Measurements from ENCODE around the gene RBCK1. TPM values are rescaled to one million over a fixed set of nuclear protein-coding genes. Genes with fewer than 3 reads are reported as not detected.

Gene RBCK1
- total RNA-seq, 2 experiments from 2014 or later: 122 to 130 TPM

DNA sequence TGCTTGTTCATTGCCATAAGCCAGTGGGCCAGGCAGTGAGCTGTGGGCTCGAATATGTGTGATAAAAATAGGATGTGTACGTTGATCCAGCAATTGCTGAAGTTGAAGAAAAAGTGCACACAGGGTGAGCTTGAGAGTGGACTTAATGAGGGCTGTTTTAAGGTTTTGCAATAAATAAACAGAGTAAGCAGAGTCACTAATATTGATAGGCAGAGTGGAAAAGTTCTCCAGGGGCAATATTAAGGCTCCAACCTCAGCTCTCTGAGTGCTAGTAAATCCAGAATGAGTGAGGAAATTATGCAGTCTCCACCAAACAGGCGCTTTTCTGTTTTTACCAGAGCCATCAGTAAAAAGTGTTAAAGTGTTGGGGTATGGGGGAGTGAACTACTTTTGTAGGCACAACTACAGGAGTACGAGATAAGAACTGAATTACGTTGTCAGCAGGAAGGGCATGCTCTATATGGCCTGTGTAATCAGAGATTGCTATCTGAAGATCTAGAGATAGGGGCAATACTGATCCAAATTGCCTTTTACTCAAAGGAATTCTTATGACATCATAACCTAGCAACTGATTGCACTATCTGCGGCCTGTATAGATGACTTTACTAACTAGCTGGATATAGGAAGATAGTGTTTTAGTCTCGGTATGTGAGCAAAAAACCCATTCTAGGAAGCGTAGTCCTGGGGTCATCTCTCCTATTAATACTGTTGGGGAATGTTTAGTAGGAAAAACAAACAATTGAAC, 61.8 kb downstream of the RBCK1 start:
- CTCF ChIA-PET: interaction anchor here (0.8 to 1.1 kb wide), 3 partner anchors 10 to 115 kb away, joined by 3 to 4 read pairs (median 3); no protein-coding TSS in a partner anchor
- ATAC-seq: no peak
- TF ChIP-seq, protein P1, sequence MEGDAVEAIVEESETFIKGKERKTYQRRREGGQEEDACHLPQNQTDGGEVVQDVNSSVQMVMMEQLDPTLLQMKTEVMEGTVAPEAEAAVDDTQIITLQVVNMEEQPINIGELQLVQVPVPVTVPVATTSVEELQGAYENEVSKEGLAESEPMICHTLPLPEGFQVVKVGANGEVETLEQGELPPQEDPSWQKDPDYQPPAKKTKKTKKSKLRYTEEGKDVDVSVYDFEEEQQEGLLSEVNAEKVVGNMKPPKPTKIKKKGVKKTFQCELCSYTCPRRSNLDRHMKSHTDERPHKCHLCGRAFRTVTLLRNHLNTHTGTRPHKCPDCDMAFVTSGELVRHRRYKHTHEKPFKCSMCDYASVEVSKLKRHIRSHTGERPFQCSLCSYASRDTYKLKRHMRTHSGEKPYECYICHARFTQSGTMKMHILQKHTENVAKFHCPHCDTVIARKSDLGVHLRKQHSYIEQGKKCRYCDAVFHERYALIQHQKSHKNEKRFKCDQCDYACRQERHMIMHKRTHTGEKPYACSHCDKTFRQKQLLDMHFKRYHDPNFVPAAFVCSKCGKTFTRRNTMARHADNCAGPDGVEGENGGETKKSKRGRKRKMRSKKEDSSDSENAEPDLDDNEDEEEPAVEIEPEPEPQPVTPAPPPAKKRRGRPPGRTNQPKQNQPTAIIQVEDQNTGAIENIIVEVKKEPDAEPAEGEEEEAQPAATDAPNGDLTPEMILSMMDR (IDR thresholded peaks at IDR 0.05): no peak
- Mint-ChIP-seq H3K4me3 (no peak overlapping the region), H3K9me3 (peaks cover 6% of the 10 kb centered on the region), H3K36me3 (ENCODE audit: low read depth) (peaks cover 3% of the 10 kb centered on the region), H3K27me3 (peaks cover 2% of the 10 kb centered on the region), H3K27ac (no peak overlapping the region), H3K4me1 (ENCODE audit: low read depth) (no peaks in the 10 kb centered on the region)
- POLR2A ChIA-PET: no interaction called here
- intact Hi-C loops (cut with micrococcal nuclease): no loop called here
- no peak for DNase-seq

DNA sequence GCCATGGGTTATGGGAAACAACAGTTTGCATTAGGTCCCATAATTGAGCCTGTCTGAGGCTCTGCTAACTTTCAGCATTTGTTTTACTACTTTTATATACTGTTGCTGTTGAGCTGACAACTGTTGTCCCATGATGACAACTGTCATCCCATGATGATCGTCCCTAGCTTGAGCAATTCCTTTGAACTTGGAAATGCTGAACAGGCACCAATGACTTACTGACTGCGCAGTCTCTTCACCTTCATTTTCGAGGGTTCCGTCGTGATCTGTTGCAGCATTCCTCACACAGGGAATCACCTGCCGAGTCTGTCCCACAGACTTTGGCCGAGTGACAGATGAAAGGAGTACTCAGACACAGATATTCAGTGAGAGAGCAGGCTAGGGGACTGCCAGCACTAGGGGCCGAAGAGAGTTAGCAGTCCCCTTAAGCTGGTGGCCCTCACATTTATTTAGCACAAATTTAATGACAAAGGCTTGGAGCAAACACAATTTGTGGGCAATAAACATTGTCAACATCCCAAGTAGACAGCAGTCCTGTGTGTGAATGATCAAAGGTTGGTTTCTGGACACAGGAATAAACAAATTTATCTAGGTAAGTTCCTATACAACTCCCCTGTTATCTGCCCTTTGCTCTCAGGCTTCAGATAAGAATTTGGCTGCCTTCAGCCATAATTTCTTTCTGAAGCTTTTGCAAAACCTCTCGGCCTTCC, 64.2 kb downstream of the RBCK1 start:
- H3K9me3 Mint-ChIP-seq: peaks cover 5% of the 10 kb centered on the region
- H3K27me3 Mint-ChIP-seq: peaks cover 2% of the 10 kb centered on the region
- no peak overlapping the region for H3K27ac Mint-ChIP-seq
- DNase-seq: no peak
- ChIA-PET CTCF (interaction anchor here (0.6 to 2.5 kb wide), 3 partner anchors 9 to 118 kb away, joined by 3 to 8 read pairs (median 4); no protein-coding TSS in a partner anchor), POLR2A (interaction anchor here (0.5 to 1.4 kb wide), 3 partner anchors 9 to 26 kb away, joined by 3 to 5 read pairs (median 3); no protein-coding TSS in a partner anchor)
- H3K4me1 Mint-ChIP-seq (ENCODE audit: low read depth): no peaks in the 10 kb centered on the region
- H3K36me3 Mint-ChIP-seq (ENCODE audit: low read depth): peaks cover 4% of the 10 kb centered on the region
- TF ChIP-seq, protein P1 (IDR thresholded peaks at IDR 0.05): no peak
- no peak for ATAC-seq
- no peak overlapping the region for H3K4me3 Mint-ChIP-seq
- intact Hi-C loops (cut with micrococcal nuclease): no loop called here

GRCh38 chr20:472889-473292, 64.8 kb downstream of the RBCK1 start:
- ChIA-PET POLR2A (interaction anchor here (0.8 to 1.4 kb wide), 2 partner anchors 14 to 28 kb away, joined by 3 read pairs; no protein-coding TSS in a partner anchor), CTCF (interaction anchor here (1.1 to 2.5 kb wide), 2 partner anchors 110 to 118 kb away, joined by 3 to 8 read pairs; no protein-coding TSS in a partner anchor)
- Mint-ChIP-seq H3K4me1 (ENCODE audit: low read depth) (no peaks in the 10 kb centered on the region), H3K27ac (no peak overlapping the region), H3K9me3 (peaks cover 4% of the 10 kb centered on the region), H3K4me3 (no peak overlapping the region), H3K27me3 (peaks cover 2% of the 10 kb centered on the region), H3K36me3 (ENCODE audit: low read depth) (peaks cover 7% of the 10 kb centered on the region)
- intact Hi-C loops (cut with micrococcal nuclease): no loop called here
- TF ChIP-seq, protein P1 (IDR thresholded peaks at IDR 0.05): no peak
- no peak for DNase-seq
- ATAC-seq: no peak

DNA sequence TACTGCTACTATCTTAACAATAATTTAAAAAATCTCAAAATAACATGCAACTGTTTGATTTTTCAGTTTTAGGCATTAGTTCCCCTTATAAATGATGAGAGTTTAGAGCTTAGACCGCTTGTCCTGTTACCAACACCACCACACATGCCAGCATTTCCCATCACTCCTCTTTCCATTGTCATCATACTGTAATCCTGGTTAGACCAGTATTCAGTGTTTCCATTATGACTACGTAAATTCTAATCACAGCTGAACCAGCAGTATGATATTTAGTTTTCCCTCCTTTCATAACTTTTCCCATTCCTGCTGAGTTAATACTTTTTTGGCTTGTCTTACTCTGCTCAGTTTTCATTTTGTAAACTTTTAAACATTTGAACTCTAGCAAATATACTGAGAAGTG, 66.5 kb downstream of the RBCK1 start:
- peaks cover 7% of the 10 kb centered on the region for H3K4me1 Mint-ChIP-seq (ENCODE audit: low read depth)
- H3K27me3 Mint-ChIP-seq: no peaks in the 10 kb centered on the region
- ATAC-seq (no peak), DNase-seq (no peak)
- peaks cover 16% of the 10 kb centered on the region for H3K36me3 Mint-ChIP-seq (ENCODE audit: low read depth)
- CTCF ChIA-PET: interaction anchor here (1.3 kb wide), 1 partner anchor 43 kb away, joined by 3 read pairs; no protein-coding TSS in a partner anchor
- intact Hi-C loops (cut with micrococcal nuclease): no loop called here
- H3K9me3 Mint-ChIP-seq: no peaks in the 10 kb centered on the region
- no peak overlapping the region for H3K4me3 Mint-ChIP-seq
- POLR2A ChIA-PET: no interaction called here
- H3K27ac Mint-ChIP-seq: no peak overlapping the region
- TF ChIP-seq, protein P1 (IDR thresholded peaks at IDR 0.05): no peak

All from activated CD8-positive, alpha-beta T cell treated with anti-CD3 and anti-CD28 coated beads for 36 hours (primary cell).